ENCODE data around the gene FGA.

- no peak for TF ChIP-seq RAD21 (conservative IDR thresholded peaks at IDR 0.05 in 1 of 2, IDR thresholded peaks at IDR 0.05 in 1 of 2)
- TF ChIP-seq REST (IDR thresholded peaks at IDR 0.05), result no peak
- no peak for TF ChIP-seq CTCF (IDR thresholded peaks at IDR 0.05)
- TF ChIP-seq PHF8 (IDR thresholded peaks at IDR 0.05; ENCODE audit: borderline replicate concordance, low read depth), result no peak
- no peak for TF ChIP-seq RNF2 (IDR thresholded peaks at IDR 0.05; ENCODE audit: borderline replicate concordance, low read depth)
- TF ChIP-seq SMC3 (IDR thresholded peaks at IDR 0.05), result no peak
- no peak for TF ChIP-seq CEBPB (IDR thresholded peaks at IDR 0.05)
- TF ChIP-seq HOXA7 (CRISPR knock-in tag; IDR thresholded peaks at IDR 0.05), result no peak
These were observed 1.3 kb upstream of the FGA start for GRCh38 chr4:154591890-154592289.
